NCI-H1105 treated with DMSO at 0.1 percent for 48 hours (cell line): Measurements from ENCODE around the gene NAA38.
A peak's percentile ranks its signal among the peaks of the same experiment; 100 is the strongest.
"Not testable (repeated sequence)": the region's sequence is repeated elsewhere in the genome, so short reads cannot be mapped to it uniquely, and the experiment has no call there.

Experiments used
- DNase-seq: peaks from one replicate; lab custom pipeline; 2025; lab: John Stamatoyannopoulos, UW

Gene NAA38

DNA sequence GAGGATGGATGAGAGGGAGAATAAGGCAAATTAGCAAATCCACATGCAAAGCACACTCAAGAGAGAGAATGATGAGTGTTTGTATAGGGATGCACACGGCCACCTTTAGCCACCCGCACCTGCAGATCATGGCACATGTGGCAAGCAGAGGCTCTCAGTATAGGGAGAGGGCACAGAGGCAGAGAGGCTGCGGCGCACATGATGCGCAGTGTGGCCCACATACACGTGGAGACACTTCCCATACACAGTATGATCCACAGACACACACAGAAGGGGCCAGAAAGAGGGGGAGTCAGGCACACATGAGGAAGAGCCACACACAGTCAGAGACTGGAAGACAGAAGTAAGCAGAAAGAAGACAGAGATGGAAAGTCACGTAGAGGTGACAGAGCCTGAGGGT is 24.7 kb upstream of the NAA38 start:
- DNase-seq = peak; percentile 88

DNA sequence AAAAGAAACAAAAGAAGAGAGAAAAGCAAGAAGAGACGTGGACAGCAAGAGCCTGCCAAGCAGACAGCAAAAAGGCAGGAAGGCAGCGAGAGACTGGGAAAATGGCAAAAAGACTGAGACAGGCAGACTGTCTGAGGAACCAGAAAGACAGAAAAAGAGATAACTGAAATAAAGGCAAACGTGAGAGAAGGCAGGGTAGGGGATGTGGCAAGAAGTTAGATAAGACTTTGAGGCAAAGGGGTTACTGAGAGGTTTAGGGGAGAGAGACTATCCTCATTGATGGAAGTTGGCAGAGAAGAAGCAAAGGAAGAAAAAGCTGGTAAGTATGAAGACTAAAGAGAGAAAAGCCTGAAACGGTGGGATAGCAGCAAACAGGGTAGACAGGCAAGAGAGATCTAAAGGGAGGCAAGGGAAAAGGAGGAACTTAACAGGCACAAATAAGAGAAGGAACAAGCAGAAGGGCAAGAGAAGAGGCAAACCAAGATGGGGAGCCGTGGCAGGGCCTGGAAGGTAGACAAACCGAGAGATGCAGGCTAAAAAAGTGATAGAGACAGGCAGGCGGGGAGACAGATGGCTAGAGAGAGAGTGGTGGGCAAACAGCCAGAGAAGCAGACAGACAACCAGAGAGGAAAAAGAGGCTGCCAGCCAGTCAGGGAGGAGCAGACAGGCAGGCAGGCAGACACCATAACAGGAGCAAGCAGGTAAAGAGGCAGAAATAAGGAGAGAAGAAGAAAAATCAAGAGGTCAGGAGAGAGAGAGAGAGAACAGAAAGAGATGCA is 24.1 kb upstream of the NAA38 start:
- DNase-seq = peak; percentile 92

DNA sequence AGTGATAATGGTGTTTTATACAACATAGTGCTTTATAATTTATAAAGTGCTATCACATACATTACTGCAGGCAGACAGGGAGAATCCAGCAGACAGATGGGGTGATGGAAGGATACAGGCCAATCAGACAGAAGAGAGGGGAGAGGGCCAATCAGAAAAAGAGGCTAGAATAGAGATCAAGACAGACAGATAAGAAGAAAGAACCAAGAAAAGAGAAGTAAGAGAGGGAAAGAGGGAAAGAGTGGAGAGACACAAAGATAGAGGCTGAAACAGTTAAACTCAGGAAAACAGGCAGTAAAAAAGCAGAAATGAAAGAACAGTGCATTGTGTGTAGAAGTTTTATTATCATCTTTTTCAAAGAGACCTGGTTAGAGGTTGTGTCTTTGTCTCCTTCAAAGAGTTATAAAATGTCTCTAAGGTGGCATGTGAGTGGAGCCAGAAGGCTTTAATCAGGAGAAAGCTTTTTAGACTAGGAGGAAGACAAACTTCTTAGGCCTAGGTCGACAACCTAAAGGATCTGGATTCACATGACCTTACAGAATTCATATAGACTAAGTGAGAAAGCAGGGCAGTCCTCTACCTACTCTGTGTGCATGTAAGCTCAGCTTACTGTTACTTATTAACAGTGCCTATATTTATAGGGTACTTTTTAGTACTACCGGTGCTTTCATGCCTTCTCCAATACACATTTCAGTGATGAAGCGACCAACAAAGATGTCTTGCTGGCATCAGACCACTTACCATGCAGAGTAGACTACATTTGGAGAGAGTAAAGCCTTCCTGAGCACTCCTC is 22.9 kb upstream of the NAA38 start:
- no peak for DNase-seq

DNA sequence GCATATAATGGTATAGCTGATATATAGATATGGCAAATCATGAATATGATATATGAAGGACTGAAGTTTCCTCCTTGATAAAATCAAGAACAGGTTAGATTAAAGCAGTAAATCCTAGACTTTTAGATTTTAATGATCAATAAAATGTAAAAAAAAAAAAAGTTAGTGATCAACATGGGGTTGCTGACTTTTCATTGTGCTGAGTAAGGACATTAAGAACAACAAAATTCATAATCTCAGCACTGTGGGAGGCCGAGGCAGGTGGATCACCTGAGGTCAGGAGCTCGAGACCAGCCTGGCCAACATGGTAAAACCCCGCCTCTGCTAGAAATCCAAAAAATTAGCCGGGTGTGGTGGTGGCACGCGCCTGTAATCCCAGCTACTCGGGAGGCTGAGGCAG is 20.9 kb upstream of the NAA38 start:
- DNase-seq = no peak

DNA sequence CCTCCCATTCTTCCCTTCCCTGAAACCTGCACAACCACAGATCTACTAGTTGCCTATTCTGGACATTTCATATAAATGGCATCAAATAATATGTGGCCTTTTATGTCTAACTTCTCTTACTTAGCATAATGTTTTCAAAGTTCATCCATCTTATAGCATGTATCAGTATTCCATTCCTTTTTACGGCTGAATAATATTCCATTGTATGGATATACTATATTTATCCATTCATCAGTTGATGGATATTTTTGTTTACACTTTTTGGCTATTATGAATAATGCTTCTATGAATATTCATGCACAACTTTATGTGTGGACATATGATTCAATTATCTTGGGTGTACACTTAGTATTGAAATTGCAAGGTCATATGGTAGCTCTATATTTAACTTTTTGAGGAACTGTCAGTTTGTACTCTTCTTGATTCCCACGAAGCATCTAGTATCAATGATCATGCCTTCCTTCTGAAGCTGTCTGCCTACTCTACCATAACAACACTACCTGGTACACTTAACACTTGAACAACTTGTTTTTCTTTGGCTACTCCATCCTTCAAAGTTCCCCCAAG is 18.5 kb upstream of the NAA38 start:
- DNase-seq = no peak

DNA sequence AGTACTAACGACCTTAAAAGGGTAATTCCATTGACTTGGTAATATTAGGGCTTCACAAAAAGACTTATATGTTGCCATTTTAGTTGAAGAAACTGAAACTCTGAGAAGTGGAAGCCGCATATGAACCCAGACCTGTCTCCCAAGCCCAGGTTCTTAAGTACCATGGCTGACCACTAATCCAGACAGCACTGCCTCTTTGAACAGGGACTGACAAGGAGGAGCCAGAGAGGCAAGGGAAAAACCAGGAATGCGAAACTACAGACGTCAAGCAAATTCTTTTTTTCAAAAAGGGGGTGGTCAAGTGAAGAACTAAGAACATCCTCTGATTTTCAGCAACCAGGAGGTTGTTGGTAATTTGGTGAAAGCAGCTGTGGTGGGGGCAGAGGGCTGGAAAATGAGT is 15.7 kb upstream of the NAA38 start:
- no peak for DNase-seq

DNA sequence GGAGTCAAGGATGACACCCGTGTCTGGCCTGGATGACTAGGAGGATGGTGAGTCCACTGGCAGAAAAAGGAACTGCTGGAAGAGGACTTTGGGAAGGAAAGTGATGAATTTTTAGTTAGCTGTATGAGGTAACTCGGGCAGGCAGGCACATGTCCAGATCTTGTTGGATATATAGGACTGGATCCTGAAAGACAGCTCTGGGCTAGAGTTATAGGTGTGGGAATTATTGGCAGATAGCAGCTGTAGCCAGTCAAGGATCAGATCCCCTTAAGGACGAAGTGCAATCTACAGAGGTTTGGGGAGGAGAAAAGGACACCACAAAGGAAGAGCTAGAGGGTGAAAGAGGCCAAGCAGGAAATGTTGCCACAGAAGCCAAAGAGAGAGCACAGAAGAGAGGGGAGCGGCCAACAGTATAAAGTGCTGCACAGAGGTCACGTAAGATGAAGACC is 10.5 kb upstream of the NAA38 start:
- no peak for DNase-seq

DNA sequence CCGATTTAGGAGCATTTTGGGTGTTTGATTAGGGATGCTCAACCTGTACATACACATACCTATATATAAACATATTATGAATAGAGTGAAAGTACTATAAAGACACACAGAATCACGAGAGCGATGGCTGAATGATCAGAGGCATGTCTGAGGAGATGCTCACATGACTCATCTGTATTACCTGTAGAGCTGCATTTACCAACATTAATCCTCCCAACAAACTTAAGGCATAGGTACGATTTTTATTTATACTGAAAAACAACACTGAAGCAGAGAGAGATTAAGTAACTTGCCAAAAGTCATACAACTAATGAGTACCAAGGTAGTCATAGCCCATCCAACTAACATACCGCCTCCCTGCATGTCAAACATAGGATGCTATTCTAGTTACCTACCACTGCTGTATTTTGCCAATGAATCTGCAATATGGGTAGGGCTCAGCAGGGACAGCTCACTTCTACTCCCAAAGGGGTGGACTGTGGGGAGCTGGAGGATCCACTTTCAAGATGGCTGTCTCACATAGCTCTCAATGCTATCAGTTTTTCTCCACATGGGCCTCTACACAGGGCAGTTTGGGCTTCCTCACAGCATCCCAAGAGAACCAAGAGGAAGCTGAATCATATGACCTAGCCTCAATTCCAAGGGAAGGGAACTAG is 7.8 kb upstream of the NAA38 start:
- no peak for DNase-seq

DNA sequence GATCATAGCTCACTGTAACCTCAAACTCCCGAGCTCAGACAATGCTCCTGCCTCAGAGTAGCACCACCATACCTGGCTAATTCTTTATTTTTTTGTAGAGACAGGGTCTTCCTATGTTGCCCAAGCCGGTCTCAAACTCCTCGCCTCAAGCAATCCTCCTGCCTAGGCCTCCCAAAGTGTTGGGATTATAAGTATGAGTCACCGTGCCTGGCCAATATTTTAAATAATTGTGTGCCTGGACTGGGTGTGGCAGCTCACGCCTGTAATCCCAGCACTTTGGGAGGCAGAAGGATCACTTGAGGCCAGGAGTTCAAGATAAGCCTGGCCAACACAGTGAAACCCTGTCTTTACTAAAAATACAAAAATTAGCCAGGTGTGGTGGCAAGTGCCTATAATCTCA is 7.0 kb upstream of the NAA38 start:
- not testable (repeated sequence) for DNase-seq

DNA sequence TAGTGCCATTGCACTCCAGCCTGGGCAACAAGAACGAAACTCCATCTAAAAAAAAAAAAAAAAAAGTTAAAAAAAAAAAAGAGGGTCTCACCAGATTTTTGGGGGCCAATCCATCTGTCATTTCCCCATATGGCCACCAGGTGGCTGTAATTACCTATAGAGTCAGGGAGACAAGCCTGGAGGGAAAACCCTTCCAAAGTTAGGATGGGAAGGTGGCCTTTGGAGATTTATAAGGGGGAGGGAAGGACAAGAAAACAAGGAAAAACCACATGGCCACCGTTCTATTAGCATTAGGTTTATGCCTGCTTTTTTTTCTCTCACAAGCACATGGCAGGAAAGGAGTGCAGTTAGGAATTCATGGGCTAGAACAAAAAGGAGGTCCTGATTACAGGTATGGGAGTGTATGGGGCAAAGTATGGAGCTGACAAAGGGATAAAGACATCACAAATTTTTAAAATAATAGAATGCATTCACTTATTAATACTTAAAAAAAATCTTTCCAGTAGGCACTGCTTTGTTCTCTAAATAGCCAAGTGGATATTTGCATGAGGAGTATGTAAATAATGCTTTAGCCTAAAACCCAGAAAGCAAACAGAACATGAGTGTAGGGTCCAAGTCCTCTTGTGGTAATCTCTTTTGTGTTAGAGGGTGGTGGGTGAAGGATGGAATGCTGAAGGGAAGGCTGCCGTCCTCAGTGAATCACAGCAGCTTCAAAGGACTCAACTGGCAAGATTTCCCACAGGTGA is 5.5 kb upstream of the NAA38 start:
- DNase-seq = peak; percentile 83

DNA sequence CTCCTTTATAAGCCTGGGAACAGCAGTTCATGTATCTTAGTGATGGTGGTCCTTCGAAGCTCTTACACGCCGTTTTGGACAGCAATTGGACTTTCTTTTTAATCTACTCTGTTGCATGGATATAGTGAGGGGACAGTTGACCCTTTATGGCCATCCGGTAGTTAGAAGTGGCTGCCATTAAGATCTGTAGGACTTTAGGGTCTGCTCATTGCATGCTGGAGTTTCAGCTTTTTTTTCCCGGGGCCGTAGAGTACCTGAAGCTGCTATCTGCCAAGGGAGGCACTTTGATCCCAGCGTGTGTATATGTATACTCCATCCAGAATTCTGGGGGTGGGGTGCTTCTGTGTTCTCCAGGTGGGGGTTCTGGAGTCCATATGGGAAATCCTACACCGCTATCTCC is 1.7 kb upstream of the NAA38 start:
- no peak for DNase-seq

DNA sequence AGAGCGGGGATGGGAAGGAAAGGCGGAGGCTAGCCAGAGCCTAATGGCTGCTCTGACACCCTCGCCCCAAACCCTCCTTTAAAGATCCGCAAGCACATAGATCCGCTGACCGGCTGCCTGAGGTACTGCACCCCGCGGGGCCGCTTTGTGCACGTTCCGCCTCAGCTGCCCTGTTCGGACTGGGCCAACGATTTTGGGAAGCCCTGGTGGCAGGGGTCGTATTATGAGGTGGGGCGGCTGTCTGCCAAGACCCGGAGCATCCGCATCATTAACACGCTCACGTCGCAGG is 1.1 kb upstream of the NAA38 start:
- DNase-seq = peak; percentile 73

DNA sequence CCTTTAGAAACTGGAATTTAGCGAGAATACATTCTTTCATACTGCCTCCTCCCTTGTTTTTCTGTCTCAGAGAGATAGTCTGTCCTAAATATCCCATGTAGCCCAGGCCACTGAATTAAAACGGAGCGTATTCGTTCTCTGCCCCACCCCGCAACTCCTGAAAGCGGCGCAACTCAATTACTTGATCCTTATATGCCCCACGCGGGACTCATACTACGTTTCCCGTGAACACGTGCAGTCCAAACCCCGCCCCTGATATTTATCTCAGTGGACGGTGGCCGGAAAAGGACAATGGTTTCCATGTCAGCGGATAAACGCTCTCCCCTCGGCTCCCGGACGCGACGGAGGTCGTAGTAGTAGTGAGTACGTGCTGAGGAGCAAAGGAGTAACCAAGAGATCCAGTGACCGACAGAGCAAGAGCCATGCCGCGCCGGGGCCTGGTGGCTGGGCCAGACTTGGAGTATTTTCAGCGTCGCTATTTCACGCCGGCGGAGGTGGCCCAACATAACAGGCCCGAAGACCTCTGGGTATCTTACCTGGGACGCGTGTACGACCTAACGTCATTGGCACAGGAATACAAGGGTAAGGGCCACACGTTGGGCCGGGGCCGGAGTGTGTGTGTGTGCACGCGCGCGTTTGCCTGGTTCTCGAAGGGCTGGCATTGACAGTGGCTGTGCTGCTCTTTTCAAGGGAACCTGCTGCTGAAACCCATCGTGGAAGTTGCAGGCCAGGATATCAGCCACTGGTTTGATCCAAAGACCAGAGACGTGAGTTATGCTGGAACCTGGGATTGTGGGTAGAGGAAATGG is 558 bp upstream of the NAA38 start, which contains the start of gene CYB5D1:
TSS of gene CYB5D1 (plus strand) at position 291 of the 809 bp plus-strand sequence. CDS start at position 423, 132 bp downstream.
- peak; percentile 99 for DNase-seq

DNA sequence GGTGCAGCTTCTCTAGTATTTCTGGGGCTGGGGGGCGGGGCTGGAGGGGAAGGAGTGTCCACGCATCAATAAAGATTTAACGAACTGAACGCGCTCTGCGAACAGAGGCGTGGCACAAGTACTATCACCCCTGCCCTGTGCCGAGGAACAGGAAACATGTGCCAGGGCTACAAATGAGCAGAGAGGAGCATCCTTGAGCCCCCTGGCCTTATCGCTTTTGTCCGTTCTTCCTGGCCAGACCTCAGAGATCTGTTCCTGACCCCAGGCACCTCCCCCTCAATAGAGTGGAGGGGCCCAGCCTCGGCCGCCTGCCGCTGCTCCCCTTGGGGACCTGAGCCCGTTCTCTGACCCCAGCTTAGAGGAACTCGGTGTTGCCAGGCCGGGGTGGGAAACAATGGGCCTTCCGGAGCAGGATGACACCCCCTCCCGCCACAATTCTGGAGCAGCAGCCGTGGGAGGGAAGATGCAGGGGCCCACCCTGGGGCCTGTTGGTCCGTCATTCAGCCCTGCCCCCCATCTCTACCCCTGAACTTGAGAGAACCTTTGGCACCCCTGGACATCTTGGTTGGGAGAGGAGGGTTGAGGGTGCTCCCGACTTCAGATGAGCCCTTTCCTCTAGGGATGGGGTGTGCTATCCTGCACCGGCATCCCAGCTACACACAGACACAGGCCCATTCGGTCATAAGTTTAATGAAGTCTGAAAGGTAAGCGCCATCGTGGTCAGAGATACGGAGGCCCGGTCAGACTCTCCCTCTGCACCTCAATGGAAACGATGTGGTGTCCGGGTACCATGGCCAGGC is 1.1 kb downstream of the NAA38 start:
- DNase-seq = peak; percentile 68

DNA sequence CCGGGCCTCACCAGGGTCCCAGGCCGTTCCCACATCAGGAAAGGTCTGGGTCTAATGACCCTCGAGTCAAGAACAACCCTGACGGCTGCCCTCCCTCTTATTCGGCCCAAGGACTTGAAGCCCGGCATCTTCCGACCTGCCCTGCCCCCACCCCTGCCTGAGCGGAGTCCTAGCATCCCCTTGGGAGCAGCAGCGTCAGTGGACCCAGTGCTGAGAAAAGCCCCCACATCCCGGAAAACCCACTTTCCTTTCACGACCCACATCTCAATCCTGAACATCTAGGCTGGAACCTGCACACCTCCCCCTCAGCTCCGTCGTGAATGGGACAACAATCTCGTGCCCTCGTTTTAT is 1.7 kb downstream of the NAA38 start:
- DNase-seq = no peak

DNA sequence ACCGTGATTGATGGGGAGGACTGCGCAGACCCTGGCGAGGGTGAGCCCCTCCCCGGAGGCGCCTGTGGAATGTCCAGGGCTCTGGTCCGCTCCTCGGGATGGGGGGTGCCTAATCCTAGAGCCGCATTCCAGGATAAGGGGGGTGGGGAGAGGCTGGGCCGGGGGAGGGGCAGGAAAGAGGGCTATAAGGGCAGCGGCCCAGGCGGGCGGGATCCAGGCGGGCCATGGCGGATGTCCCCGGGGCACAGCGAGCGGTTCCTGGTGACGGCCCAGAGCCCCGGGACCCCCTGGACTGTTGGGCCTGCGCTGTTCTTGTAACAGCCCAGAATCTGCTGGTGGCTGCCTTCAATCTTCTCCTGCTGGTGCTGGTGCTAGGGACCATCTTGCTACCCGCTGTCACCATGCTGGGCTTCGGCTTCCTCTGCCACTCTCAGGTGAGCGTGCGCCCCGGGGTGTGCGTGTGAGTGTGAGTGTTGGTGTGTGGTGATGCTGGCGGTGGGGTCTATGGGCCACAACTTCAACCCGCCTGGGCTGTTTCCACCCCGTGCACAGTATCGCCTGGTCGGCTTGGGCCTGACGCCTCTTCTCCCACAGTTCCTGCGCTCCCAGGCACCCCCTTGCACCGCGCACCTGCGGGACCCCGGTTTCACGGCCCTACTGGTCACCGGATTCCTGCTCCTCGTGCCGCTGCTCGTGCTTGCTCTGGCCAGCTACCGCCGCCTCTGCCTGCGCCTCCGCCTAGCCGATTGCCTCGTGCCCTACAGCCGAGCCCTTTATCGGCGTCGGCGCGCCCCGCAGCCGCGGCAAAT is 2.3 kb downstream of the NAA38 start, which contains the start of gene TMEM88:
TSS of gene TMEM88 (plus strand) at position 216 of the 809 bp plus-strand sequence. CDS start at position 225, 9 bp downstream.
- DNase-seq = no peak

DNA sequence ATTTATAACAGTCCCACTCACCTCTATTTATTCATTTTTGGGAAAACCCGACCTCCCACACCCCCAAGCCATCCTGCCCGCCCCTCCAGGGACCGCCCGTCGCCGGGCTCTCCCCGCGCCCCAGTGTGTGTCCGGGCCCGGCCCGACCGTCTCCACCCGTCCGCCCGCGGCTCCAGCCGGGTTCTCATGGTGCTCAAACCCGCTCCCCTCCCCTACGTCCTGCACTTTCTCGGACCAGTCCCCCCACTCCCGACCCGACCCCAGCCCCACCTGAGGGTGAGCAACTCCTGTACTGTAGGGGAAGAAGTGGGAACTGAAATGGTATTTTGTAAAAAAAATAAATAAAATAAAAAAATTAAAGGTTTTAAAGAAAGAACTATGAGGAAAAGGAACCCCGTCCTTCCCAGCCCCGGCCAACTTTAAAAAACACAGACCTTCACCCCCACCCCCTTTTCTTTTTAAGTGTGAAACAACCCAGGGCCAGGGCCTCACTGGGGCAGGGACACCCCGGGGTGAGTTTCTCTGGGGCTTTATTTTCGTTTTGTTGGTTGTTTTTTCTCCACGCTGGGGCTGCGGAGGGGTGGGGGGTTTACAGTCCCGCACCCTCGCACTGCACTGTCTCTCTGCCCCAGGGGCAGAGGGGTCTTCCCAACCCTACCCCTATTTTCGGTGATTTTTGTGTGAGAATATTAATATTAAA is 3.1 kb downstream of the NAA38 start:
- no peak for DNase-seq

DNA sequence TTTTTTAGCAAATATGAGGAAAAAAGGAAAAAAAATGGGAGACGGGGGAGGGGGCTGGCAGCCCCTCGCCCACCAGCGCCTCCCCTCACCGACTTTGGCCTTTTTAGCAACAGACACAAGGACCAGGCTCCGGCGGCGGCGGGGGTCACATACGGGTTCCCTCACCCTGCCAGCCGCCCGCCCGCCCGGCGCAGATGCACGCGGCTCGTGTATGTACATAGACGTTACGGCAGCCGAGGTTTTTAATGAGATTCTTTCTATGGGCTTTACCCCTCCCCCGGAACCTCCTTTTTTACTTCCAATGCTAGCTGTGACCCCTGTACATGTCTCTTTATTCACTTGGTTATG is 3.7 kb downstream of the NAA38 start:
- no peak for DNase-seq
